Body of pancreas (tissue), 4 donors: ENCODE results near the gene ANKRD44.

Source experiments
- POLR2A ChIP-seq, 3 donors: fragments of 450-650 bp; IDR thresholded peaks; one replicate each; pipeline ENCODE4 v1.6.1; 2016; ENCODE audit warnings: antibody characterized with exemption in 3 of 3, mild to moderate bottlenecking in 2 of 3
- TF ChIP-seq, protein P1 (sequence below), 7 experiments: fragments of 450-650 bp in 4 of 7; fragments of 200-600 bp in 3 of 7; sonication (generic) in 3 of 7; IDR thresholded peaks; one replicate each; pipeline ENCODE4 v1.5.1; 2016 to 2019; ENCODE audit warnings: antibody characterized with exemption in 7 of 7

DNA sequence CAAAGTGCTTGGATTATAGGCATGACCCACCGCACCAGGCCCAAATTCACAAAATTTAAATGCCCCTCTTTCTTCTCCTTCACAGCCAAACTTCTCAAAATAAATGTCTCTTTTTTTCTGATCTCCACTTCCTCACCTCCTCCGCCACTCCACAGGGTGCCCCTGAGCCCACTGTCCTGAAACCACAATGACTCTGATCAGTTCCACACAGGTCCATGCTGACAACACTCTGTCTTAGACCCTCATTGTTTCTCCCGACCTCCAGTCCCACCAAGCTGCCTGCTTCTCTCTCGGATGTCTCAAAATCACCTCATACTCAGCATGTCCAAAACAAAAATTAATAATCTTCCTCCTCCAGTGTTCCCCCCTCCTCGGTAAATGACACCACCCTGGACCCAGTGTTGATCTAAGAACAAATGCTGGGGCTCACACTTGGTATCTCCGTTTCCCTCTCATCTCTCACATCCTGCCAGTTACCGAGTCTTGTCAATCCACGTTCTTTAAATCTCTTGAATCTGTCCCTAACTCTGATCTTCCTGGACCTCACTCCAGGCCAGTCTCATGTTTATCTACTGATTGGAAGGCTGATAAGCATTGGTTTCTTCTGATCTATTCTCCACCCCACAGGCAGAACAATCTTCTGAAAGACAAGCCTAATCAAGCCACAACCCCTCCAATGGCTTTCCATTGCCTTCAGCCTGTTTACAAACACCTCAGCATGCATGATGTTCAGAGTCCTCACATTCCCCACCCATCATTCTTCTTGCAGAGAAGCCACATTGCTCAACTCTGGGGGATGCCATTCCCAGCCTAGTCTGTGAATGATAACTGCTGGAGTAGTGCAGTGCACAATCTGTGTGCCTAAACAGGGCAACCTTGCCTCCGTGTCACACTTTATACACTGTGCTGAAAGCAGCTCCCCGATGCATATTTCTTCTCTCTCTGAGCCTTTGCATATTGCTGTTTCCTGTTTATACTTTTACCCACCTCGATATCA, 12.4 kb upstream of the ANKRD44 start:
- TF ChIP-seq, protein P1, sequence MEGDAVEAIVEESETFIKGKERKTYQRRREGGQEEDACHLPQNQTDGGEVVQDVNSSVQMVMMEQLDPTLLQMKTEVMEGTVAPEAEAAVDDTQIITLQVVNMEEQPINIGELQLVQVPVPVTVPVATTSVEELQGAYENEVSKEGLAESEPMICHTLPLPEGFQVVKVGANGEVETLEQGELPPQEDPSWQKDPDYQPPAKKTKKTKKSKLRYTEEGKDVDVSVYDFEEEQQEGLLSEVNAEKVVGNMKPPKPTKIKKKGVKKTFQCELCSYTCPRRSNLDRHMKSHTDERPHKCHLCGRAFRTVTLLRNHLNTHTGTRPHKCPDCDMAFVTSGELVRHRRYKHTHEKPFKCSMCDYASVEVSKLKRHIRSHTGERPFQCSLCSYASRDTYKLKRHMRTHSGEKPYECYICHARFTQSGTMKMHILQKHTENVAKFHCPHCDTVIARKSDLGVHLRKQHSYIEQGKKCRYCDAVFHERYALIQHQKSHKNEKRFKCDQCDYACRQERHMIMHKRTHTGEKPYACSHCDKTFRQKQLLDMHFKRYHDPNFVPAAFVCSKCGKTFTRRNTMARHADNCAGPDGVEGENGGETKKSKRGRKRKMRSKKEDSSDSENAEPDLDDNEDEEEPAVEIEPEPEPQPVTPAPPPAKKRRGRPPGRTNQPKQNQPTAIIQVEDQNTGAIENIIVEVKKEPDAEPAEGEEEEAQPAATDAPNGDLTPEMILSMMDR (IDR thresholded peaks at IDR 0.05), result no peak
- no peak for TF ChIP-seq POLR2A (IDR thresholded peaks at IDR 0.05)
